Loucy (cell line): ENCODE results near the gene TAF13.

Experiments
- H2AFZ ChIP-seq: fragments of 200-600 bp; sonication (generic); 2 replicates; pipeline ENCODE4 v1.6.0; 2016; ENCODE audit warnings: antibody characterized with exemption, mild to moderate bottlenecking, low read length, moderate library complexity
- H3F3A ChIP-seq: fragments of 200-600 bp; 2 replicates; pipeline ENCODE4 v1.6.0; 2016; ENCODE audit warnings: antibody characterized with exemption, low read depth, mild to moderate bottlenecking
- H3K27me3 ChIP-seq: fragments of 200-600 bp; sonication (generic); 2 replicates; pipeline ENCODE4 v1.6.1; 2014; ENCODE audit warnings: low read length, mild to moderate bottlenecking; ENCODE audit not compliant: insufficient read depth, poor library complexity, severe bottlenecking
- H3K36me3 ChIP-seq: fragments of 200-600 bp; sonication (generic); 2 replicates; pipeline ENCODE4 v1.6.1; 2016; ENCODE audit warnings: low read length; ENCODE audit not compliant: insufficient read depth
- H3K4me1 ChIP-seq: fragments of 200-600 bp; sonication (generic); 2 replicates; pipeline ENCODE4 v1.5.1; 2014; ENCODE audit warnings: low read length, mild to moderate bottlenecking; ENCODE audit not compliant: insufficient read depth, poor library complexity, severe bottlenecking
- H3K4me2 ChIP-seq: fragments of 200-600 bp; sonication (generic); 2 replicates; pipeline ENCODE4 v1.6.0; 2014; ENCODE audit warnings: antibody characterized with exemption, low read length, low read depth, mild to moderate bottlenecking; ENCODE audit not compliant: poor library complexity, severe bottlenecking
- H3K4me3 ChIP-seq: fragments of 200-600 bp; sonication (generic); 2 replicates; pipeline ENCODE4 v1.5.1; 2014; ENCODE audit warnings: low read length, mild to moderate bottlenecking, mixed read lengths; ENCODE audit not compliant: poor library complexity, severe bottlenecking
- H3K79me2 ChIP-seq: fragments of 200-600 bp; sonication (generic); 2 replicates; pipeline ENCODE4 v1.6.1; 2014; ENCODE audit warnings: low read length; ENCODE audit not compliant: insufficient read depth
- H3K9ac ChIP-seq: fragments of 200-600 bp; sonication (generic); 2 replicates; pipeline ENCODE4 v1.6.0; 2014; ENCODE audit warnings: mild to moderate bottlenecking, low read depth, low read length, moderate library complexity; ENCODE audit not compliant: poor library complexity, severe bottlenecking
- H3K9me2 ChIP-seq: fragments of 200-600 bp; sonication (generic); replicated peaks from 2 replicates; pipeline ENCODE4 v1.6.1; 2016; ENCODE audit warnings: low read depth, low read length, mixed read lengths
- H3K9me3 ChIP-seq: fragments of 200-600 bp; sonication (generic); 2 replicates; pipeline ENCODE4 v1.6.1; 2014; ENCODE audit warnings: mild to moderate bottlenecking, antibody characterized with exemption, low read length, low read depth; ENCODE audit not compliant: insufficient read depth
- H4K20me1 ChIP-seq: fragments of 200-600 bp; sonication (generic); 2 replicates; pipeline ENCODE4 v1.6.0; 2014; ENCODE audit warnings: antibody characterized with exemption, low read length, mild to moderate bottlenecking; ENCODE audit not compliant: insufficient read depth, poor library complexity, severe bottlenecking
- EZH2phosphoT487 ChIP-seq: fragments of 200-600 bp; IDR thresholded peaks from 2 replicates; pipeline ENCODE4 v1.6.1; 2018; ENCODE audit warnings: antibody characterized with exemption, mild to moderate bottlenecking, moderate library complexity, borderline replicate concordance
- TF ChIP-seq, protein P1 (sequence below): fragments of 200-600 bp; sonication (generic); conservative IDR thresholded peaks from 2 replicates; pipeline ENCODE4 v1.5.1; 2014; ENCODE audit warnings: mild to moderate bottlenecking, antibody characterized with exemption, low read length

The TAF13 gene

GRCh38 chr1:109096120-109096519, 20.3 kb upstream of the TAF13 start:
- no peak overlapping the region for H3K4me3 ChIP-seq
- H4K20me1 ChIP-seq: peaks cover 15% of the 10 kb centered on the region
- H3K4me1 ChIP-seq: peaks cover 21% of the 10 kb centered on the region
- H3K36me3 ChIP-seq: peaks cover 5% of the 10 kb centered on the region; the same call in 1 of the 2 replicates
- H2AFZ ChIP-seq: no peak overlapping the region
- peaks cover 38% of the 10 kb centered on the region for H3K79me2 ChIP-seq
- H3K27me3 ChIP-seq: no peaks in the 10 kb centered on the region
- no peak overlapping the region for H3K9ac ChIP-seq
- H3K9me2 ChIP-seq: no peaks in the 10 kb centered on the region
- H3K4me2 ChIP-seq: peak overlapping the region; percentile 24
- no peak for TF ChIP-seq EZH2phosphoT487
- TF ChIP-seq, protein P1, sequence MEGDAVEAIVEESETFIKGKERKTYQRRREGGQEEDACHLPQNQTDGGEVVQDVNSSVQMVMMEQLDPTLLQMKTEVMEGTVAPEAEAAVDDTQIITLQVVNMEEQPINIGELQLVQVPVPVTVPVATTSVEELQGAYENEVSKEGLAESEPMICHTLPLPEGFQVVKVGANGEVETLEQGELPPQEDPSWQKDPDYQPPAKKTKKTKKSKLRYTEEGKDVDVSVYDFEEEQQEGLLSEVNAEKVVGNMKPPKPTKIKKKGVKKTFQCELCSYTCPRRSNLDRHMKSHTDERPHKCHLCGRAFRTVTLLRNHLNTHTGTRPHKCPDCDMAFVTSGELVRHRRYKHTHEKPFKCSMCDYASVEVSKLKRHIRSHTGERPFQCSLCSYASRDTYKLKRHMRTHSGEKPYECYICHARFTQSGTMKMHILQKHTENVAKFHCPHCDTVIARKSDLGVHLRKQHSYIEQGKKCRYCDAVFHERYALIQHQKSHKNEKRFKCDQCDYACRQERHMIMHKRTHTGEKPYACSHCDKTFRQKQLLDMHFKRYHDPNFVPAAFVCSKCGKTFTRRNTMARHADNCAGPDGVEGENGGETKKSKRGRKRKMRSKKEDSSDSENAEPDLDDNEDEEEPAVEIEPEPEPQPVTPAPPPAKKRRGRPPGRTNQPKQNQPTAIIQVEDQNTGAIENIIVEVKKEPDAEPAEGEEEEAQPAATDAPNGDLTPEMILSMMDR: no peak
- H3K9me3 ChIP-seq: no peaks in the 10 kb centered on the region
- no peaks in the 10 kb centered on the region for H3F3A ChIP-seq

GRCh38 chr1:109095631-109096030, 19.8 kb upstream of the TAF13 start:
- no peaks in the 10 kb centered on the region for H3K27me3 ChIP-seq
- H3K36me3 ChIP-seq: peaks cover 5% of the 10 kb centered on the region; the same call in 1 of the 2 replicates
- peaks cover 12% of the 10 kb centered on the region for H4K20me1 ChIP-seq
- H3K79me2 ChIP-seq: peaks cover 37% of the 10 kb centered on the region
- no peak overlapping the region for H3K9ac ChIP-seq
- no peak overlapping the region for H3K4me3 ChIP-seq
- H3K9me3 ChIP-seq: no peaks in the 10 kb centered on the region
- TF ChIP-seq, protein P1: no peak
- TF ChIP-seq EZH2phosphoT487: no peak
- H3K9me2 ChIP-seq: no peaks in the 10 kb centered on the region
- H3K4me2 ChIP-seq: peak overlapping the region; percentile 24
- H3F3A ChIP-seq: no peaks in the 10 kb centered on the region
- peaks cover 21% of the 10 kb centered on the region for H3K4me1 ChIP-seq
- no peak overlapping the region for H2AFZ ChIP-seq

GRCh38 chr1:109094871-109095270, 19.1 kb upstream of the TAF13 start:
- no peaks in the 10 kb centered on the region for H3K27me3 ChIP-seq
- no peaks in the 10 kb centered on the region for H3K9me2 ChIP-seq
- no peak overlapping the region for H3K4me3 ChIP-seq
- peaks cover 11% of the 10 kb centered on the region for H4K20me1 ChIP-seq
- H3K4me2 ChIP-seq: no peak overlapping the region
- no peaks in the 10 kb centered on the region for H3F3A ChIP-seq
- H3K9me3 ChIP-seq: no peaks in the 10 kb centered on the region
- peaks cover 26% of the 10 kb centered on the region for H3K4me1 ChIP-seq
- peaks cover 5% of the 10 kb centered on the region; the same call in 1 of the 2 replicates for H3K36me3 ChIP-seq
- H3K9ac ChIP-seq: no peak overlapping the region
- peaks cover 32% of the 10 kb centered on the region for H3K79me2 ChIP-seq
- no peak overlapping the region for H2AFZ ChIP-seq
- TF ChIP-seq, protein P1: no peak
- TF ChIP-seq EZH2phosphoT487: no peak
